Fibroblast of skin of left quadriceps (primary cell): ENCODE data around the gene NOXA1.
"Not testable (repeated sequence)": the region's sequence is repeated elsewhere in the genome, so short reads cannot be mapped to it uniquely, and the experiment has no call there.

Source experiments
- DNase-seq, 2 experiments: peaks; one replicate each; pipeline ENCODE4 v3.0.0-alpha.2; 2013; ENCODE audit warnings: low read depth in 2 of 2

NOXA1 gene

GRCh38 chr9:137438591-137439157, 15.5 kb downstream of the NOXA1 start:
- DNase-seq: no peak

- no peak for DNase-seq
Observed at GRCh38 chr9:137439158-137439714, 16.0 kb downstream of the NOXA1 start.

- no peak for DNase-seq
Observed at GRCh38 chr9:137441289-137441934, 18.2 kb downstream of the NOXA1 start, which contains the start of gene ENTPD8. ENTPD8 (minus strand) TSS chr9:137441357; CDS start chr9:137438285, 3,072 bp downstream.

- no peak for DNase-seq
Observed at GRCh38 chr9:137441935-137442321, 18.7 kb downstream of the NOXA1 start.

- no peak for DNase-seq
Observed at GRCh38 chr9:137444106-137444790, 21.1 kb downstream of the NOXA1 start.

GRCh38 chr9:137445275-137445807, 22.1 kb downstream of the NOXA1 start:
- peak; percentile 39 to 43 for DNase-seq

GRCh38 chr9:137445930-137446431, 22.8 kb downstream of the NOXA1 start:
- no peak for DNase-seq

GRCh38 chr9:137446851-137447471, 23.8 kb downstream of the NOXA1 start:
- peak; percentile 19 to 26 for DNase-seq

GRCh38 chr9:137447722-137448601, 24.8 kb downstream of the NOXA1 start:
- DNase-seq: no peak

GRCh38 chr9:137448602-137448962, 25.4 kb downstream of the NOXA1 start:
- DNase-seq: no peak

GRCh38 chr9:137449081-137449844, 26.1 kb downstream of the NOXA1 start:
- DNase-seq: no peak

- DNase-seq: no peak
Observed at GRCh38 chr9:137449931-137450538, 26.8 kb downstream of the NOXA1 start.

GRCh38 chr9:137450539-137451222, 27.5 kb downstream of the NOXA1 start:
- DNase-seq: not testable (repeated sequence)

- DNase-seq: not testable (repeated sequence)
Observed at GRCh38 chr9:137451264-137452005, 28.2 kb downstream of the NOXA1 start.

- DNase-seq: no peak
Observed at GRCh38 chr9:137452006-137452760, 29.0 kb downstream of the NOXA1 start.

GRCh38 chr9:137452761-137453642, 29.8 kb downstream of the NOXA1 start:
- DNase-seq: no peak
